Immature natural killer cell (primary cell): ENCODE measurements around the gene TMEM134. TPM values are rescaled to one million over a fixed set of nuclear protein-coding genes. Genes with fewer than 3 reads are reported as not detected.

Experiments used
- DNase-seq, 3 donors: peaks; one replicate each; pipeline ENCODE4 v3.0.0; 2022; ENCODE audit warnings: mixed read lengths in 1 of 3
- H3K27ac Mint-ChIP-seq, 6 donors: one replicate each; pipeline ENCODE4 v1.8.0; 2020; ENCODE audit warnings: mixed read lengths in 6 of 6, mild to moderate bottlenecking in 5 of 6, inconsistent platforms in 4 of 6, moderate library complexity in 3 of 6
- H3K27me3 Mint-ChIP-seq, 3 donors: one replicate each; pipeline ENCODE4 v1.8.0; 2020 to 2021; ENCODE audit warnings: low read depth in 3 of 3, mild to moderate bottlenecking in 3 of 3, mixed read lengths in 3 of 3, moderate library complexity in 3 of 3, inconsistent platforms in 1 of 3
- H3K36me3 Mint-ChIP-seq, 3 donors: one replicate each; pipeline ENCODE4 v1.8.0; 2020; ENCODE audit warnings: mixed read lengths in 3 of 3, inconsistent platforms in 2 of 3, mild to moderate bottlenecking in 2 of 3
- H3K4me1 Mint-ChIP-seq, 2 donors: one replicate each; pipeline ENCODE4 v1.8.0; 2020; ENCODE audit warnings: inconsistent platforms in 2 of 2, mild to moderate bottlenecking in 2 of 2, mixed read lengths in 2 of 2, moderate library complexity in 1 of 2
- H3K4me3 Mint-ChIP-seq, 5 donors: one replicate each; pipeline ENCODE4 v1.8.0; 2020; ENCODE audit warnings: mild to moderate bottlenecking in 5 of 5, mixed read lengths in 5 of 5, inconsistent platforms in 3 of 5, moderate library complexity in 3 of 5
- H3K9me3 Mint-ChIP-seq, 6 donors: one replicate each; pipeline ENCODE4 v1.8.0; 2020; ENCODE audit warnings: mild to moderate bottlenecking in 6 of 6, mixed read lengths in 6 of 6, inconsistent platforms in 4 of 6, moderate library complexity in 3 of 6
- polyA plus RNA-seq, 3 donors: library from polyadenylated mRNA; unstranded; fragments of 300-500 nt; fragmentation: Illumina TruSeq; gene quantifications; one replicate each; pipeline ENCODE4 v1.2.3, GENCODE V29; 2021

The TMEM134 gene
- polyA plus RNA-seq, 3 donors from 2014 or later: 154 to 255 (median 189) TPM

DNA sequence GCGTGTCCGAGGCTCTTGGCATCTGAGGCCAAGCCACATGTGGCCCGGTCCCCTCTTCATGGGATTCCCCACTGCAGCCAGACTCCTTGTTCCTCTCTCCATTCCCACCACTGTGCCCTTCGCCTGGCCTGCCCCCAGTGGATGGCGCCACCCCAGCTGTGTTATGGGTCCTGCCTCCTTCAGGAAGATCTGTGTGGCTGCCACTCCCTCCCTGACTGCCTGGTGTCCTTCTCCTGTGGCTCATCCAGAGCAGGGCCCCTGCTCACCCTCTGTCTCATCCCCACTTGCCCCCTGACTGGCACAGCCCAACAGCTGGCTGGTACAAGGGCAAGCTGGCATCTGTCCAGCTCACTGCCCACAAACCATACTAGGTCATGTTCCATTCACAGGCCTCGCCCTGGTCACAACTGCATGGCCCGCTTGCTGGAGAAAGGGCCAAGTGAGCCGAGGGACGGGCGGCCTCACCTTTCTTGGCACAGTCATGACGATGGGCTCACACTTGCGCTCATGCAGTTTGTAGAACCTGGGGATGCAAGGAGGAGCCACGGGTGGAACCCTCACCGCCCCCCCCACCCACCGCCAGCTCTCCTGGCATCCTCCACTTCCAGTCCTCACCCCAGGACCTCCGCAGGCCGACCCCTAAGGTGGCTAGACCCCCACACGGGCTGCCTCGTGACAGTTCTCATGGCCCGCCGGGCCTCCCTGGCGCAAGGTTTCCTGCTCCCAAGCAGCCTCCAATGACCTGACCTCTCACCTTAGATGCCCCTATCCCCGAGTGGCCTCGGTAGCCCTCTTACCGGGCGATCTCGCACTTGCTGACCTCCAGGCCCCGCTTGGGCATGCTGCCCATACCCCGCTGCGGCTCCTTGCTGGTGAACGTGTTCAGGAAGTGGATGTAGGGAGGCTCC lies 29.5 kb downstream of the TMEM134 start:
- H3K4me3 Mint-ChIP-seq: peak overlapping the region; percentile 89 to 98 (median 97)
- no peak for DNase-seq
- peaks cover 71 to 73% of the 10 kb centered on the region in 2 donors for H3K4me1 Mint-ChIP-seq
- H3K9me3 Mint-ChIP-seq: no peaks in the 10 kb centered on the region
- peaks cover 0 to 9% (median 4%) of the 10 kb centered on the region in 3 donors for H3K36me3 Mint-ChIP-seq
- H3K27ac Mint-ChIP-seq: peak overlapping the region; percentile 86 to 96 (median 93)
- H3K27me3 Mint-ChIP-seq: peaks cover 4 to 35% (median 23%) of the 10 kb centered on the region in 3 donors

DNA sequence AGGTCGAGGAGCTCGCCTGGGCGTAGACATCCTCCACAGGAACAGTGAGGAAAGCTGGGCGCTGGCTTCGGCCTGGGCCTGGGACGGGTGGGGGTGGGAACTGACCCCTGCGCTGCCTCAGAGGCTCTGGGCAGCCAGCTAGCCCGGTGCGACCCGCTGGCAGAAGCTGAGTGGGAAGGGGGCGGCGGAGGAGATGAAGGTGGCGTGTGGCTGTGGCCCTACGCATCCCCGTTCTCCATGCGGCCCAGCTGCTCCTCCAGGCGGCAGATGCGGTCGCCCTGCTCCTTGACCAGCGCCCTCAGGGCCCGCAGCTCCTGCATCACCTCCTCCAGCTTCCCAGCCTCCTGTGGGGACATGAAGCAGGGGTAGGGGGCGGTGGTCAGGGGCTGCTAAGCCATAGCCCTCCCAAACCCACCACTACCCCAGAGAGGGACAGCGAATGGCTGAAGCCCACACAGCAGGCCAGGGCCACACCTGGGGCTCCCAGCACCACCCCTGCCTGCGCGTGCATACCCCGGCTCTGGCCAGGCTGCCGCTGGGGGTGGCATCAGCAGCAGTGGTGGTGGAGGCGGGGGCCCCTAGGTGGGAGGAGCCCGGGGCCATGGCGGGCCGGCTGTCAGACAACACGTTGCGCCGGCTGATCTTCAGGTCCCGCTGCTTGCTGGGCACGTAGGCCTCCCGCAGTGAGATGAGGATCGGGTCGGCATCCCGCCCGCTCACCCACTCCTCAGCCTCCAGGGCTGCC lies 30.7 kb downstream of the TMEM134 start:
- peaks cover 72 to 75% of the 10 kb centered on the region in 2 donors for H3K4me1 Mint-ChIP-seq
- H3K27me3 Mint-ChIP-seq: peaks cover 0 to 29% (median 20%) of the 10 kb centered on the region in 3 donors
- peaks cover 0 to 9% (median 4%) of the 10 kb centered on the region in 3 donors for H3K36me3 Mint-ChIP-seq
- H3K4me3 Mint-ChIP-seq: peak overlapping the region; percentile 89 to 98 (median 97)
- no peaks in the 10 kb centered on the region for H3K9me3 Mint-ChIP-seq
- peak in 1 of 3 donors; percentile 67 for DNase-seq
- H3K27ac Mint-ChIP-seq: peak overlapping the region; percentile 86 to 96 (median 92)

DNA sequence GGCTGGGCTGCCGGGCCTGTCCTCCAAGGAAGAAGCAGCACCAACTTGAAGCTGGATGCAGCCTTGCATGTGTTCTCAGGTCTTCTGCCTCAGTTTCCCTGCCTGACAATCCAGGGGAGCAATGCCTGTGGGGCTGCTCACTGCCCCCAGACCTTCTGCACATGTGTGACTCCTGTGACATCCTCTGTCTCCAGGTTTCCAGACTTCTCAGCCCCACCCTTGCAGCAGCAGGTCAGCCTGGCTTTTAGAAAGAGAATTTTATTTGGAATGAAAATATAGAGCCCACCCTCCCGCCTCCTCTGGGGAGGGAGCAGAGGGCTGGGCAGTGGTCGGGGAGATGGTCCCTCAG lies 31.3 kb downstream of the TMEM134 start:
- Mint-ChIP-seq H3K9me3 (no peaks in the 10 kb centered on the region), H3K4me3 (peak overlapping the region; percentile 89 to 98 (median 97)), H3K27ac (peak overlapping the region; percentile 83 to 95 (median 92)), H3K36me3 (peaks cover 0 to 9% (median 4%) of the 10 kb centered on the region in 3 donors), H3K27me3 (peaks cover 0 to 28% (median 21%) of the 10 kb centered on the region in 3 donors), H3K4me1 (peaks cover 76 to 79% of the 10 kb centered on the region in 2 donors)
- no peak for DNase-seq

- H3K27ac Mint-ChIP-seq: peak within 1 kb of the TSS; percentile 83 to 96 (median 94)
- H3K4me1 Mint-ChIP-seq: peaks cover 76 to 79% of the 10 kb centered on the region in 2 donors
- peaks cover 1 to 9% (median 5%) of the 10 kb centered on the region in 3 donors for H3K36me3 Mint-ChIP-seq
- H3K27me3 Mint-ChIP-seq: peaks cover 2 to 25% (median 24%) of the 10 kb centered on the region in 3 donors
- DNase-seq: peak; percentile 78 to 84 (median 81)
- peak within 1 kb of the TSS; percentile 89 to 98 (median 97) for H3K4me3 Mint-ChIP-seq
- no peaks in the 10 kb centered on the region for H3K9me3 Mint-ChIP-seq
Measured at GRCh38 chr11:67437082-67437808, 31.8 kb downstream of the TMEM134 start, which contains the start of gene PTPRCAP. Gene PTPRCAP (minus strand): TSS chr11:67437682. CDS start chr11:67437619, 63 bp downstream.

- H3K4me3 Mint-ChIP-seq: peak overlapping the region; percentile 89 to 98 (median 97)
- peaks cover 5 to 26% (median 24%) of the 10 kb centered on the region in 3 donors for H3K27me3 Mint-ChIP-seq
- peak overlapping the region; percentile 83 to 96 (median 94) for H3K27ac Mint-ChIP-seq
- peaks cover 5 to 16% (median 11%) of the 10 kb centered on the region in 3 donors for H3K36me3 Mint-ChIP-seq
- H3K9me3 Mint-ChIP-seq: no peaks in the 10 kb centered on the region
- DNase-seq: peak in 1 of 3 donors; percentile 46
- peaks cover 77 to 81% of the 10 kb centered on the region in 2 donors for H3K4me1 Mint-ChIP-seq
Measured at GRCh38 chr11:67436459-67437081, 32.5 kb downstream of the TMEM134 start.

DNA sequence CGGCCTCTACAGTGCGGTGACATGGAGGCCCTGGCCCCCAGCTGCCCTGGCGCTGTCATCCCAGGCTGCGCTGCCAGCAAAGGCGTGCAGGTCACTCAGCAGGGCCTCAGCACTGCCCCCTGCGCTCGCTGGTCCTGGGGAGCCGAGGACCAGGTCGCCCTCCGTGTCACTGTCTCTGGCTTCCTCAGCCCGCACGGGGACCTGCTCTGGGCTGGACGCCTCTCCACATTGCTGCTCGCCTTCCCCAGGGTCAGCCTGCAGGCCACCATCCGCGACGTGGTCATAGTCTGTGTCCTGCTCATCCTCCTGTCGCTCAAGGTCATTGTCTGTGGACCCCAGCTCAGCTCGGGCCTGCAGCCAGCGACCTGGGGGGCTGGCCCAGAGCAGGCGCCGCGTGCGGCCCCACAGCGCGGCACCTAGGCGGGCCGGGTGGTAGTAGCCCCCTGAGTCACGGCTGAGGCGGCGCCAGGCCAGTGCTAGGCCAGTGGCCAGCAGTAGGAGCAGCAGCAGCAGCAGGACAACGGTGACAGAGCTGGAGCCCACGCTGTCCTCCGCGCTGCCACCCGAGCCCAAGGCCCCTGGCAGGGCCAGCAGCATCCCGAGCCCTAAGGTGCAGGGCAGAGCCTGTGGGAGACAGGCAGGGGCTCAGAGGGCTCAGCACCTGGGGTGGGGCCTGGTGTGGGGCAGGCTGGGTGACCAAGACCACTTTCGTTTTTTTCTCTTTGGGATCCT lies 33.2 kb downstream of the TMEM134 start:
- H3K4me1 Mint-ChIP-seq: peaks cover 72 to 76% of the 10 kb centered on the region in 2 donors
- peak overlapping the region; percentile 86 to 96 (median 94) for H3K27ac Mint-ChIP-seq
- peaks cover 5 to 16% (median 11%) of the 10 kb centered on the region in 3 donors for H3K36me3 Mint-ChIP-seq
- no peaks in the 10 kb centered on the region for H3K9me3 Mint-ChIP-seq
- peak overlapping the region; percentile 89 to 98 (median 97) for H3K4me3 Mint-ChIP-seq
- peaks cover 5 to 26% (median 24%) of the 10 kb centered on the region in 3 donors for H3K27me3 Mint-ChIP-seq
- no peak for DNase-seq

DNA sequence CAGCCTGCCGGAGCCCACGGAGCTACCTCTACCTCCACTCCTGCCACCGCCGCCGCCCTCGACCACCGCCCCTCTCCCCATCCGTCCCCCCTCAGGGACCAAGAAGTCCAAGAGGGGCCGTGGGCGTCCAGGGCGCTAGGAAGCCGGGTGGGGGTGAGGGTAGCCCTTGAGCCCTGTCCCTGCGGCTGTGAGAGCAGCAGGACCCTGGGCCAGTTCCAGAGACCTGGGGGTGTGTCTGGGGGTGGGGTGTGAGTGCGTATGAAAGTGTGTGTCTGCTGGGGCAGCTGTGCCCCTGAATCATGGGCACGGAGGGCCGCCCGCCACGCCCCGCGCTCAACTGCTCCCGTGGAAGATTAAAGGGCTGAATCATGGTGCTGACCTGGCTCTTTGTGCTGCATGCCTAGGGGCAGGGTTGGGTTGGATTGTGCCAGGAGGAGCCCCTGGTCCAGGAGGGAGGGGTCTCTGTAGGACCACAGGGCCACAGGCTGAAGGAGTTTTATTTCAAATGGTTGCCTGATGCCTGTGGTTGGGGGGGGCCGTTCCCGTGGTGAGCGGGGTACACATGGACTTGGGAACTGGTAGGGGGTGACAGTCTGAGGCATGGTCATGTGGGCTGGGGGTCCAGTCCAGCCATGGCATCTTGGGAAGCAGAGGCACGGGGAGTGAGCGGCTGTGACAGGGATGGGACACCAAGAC lies 33.9 kb downstream of the TMEM134 start:
- peak overlapping the region; percentile 84 to 95 (median 89) for H3K27ac Mint-ChIP-seq
- H3K4me3 Mint-ChIP-seq: peak overlapping the region; percentile 89 to 98 (median 97)
- no peak for DNase-seq
- peaks cover 5 to 16% (median 11%) of the 10 kb centered on the region in 3 donors for H3K36me3 Mint-ChIP-seq
- peaks cover 70 to 72% of the 10 kb centered on the region in 2 donors for H3K4me1 Mint-ChIP-seq
- H3K27me3 Mint-ChIP-seq: peaks cover 5 to 26% (median 25%) of the 10 kb centered on the region in 3 donors
- no peaks in the 10 kb centered on the region for H3K9me3 Mint-ChIP-seq

GRCh38 chr11:67434395-67434881 lies 34.6 kb downstream of the TMEM134 start:
- Mint-ChIP-seq H3K27ac (peak overlapping the region; percentile 70 to 97 (median 88)), H3K4me3 (peak overlapping the region; percentile 64 to 98 (median 77)), H3K9me3 (no peaks in the 10 kb centered on the region), H3K36me3 (peaks cover 5 to 16% (median 11%) of the 10 kb centered on the region in 3 donors), H3K27me3 (peaks cover 5 to 26% (median 26%) of the 10 kb centered on the region in 3 donors), H3K4me1 (peaks cover 62 to 68% of the 10 kb centered on the region in 2 donors)
- DNase-seq: peak in 1 of 3 donors; percentile 38

GRCh38 chr11:67433536-67434394 lies 35.3 kb downstream of the TMEM134 start:
- peaks cover 5 to 16% (median 11%) of the 10 kb centered on the region in 3 donors for H3K36me3 Mint-ChIP-seq
- H3K4me1 Mint-ChIP-seq: peaks cover 60 to 68% of the 10 kb centered on the region in 2 donors

DNA sequence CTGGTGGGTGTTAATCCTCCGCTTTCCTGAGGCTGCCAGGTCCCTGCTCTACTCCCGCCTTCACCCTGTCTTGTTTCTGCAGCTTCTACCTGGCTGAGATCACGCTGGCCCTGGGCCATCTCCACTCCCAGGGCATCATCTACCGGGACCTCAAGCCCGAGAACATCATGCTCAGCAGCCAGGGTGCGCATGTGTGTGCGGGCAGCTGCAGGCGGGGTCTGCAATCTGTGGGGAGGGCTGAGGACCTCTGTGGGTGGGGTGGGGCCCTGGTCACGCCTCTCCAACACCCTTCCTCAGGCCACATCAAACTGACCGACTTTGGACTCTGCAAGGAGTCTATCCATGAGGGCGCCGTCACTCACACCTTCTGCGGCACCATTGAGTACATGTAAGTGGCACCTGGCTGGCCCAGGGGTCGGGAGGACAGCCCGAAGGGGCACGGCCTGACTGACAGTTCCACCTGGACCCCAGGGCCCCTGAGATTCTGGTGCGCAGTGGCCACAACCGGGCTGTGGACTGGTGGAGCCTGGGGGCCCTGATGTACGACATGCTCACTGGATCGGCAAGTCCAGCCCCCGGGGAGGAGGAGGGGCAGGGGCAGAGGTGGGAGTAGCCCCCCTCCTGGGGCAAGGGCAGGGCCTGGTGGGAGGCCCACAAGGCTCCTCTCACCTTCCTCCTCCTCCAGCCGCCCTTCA lies 36.2 kb downstream of the TMEM134 start:
- no peak for DNase-seq
- Mint-ChIP-seq H3K9me3 (no peaks in the 10 kb centered on the region), H3K4me1 (peaks cover 63 to 69% of the 10 kb centered on the region in 2 donors), H3K36me3 (peaks cover 5 to 16% (median 11%) of the 10 kb centered on the region in 3 donors), H3K27me3 (peaks cover 7 to 35% (median 31%) of the 10 kb centered on the region in 3 donors), H3K4me3 (peak overlapping the region; percentile 47 to 98 (median 74)), H3K27ac (peak overlapping the region; percentile 86 to 97 (median 90))

More at GRCh38 chr11:67433536-67434394, 35.3 kb downstream of the TMEM134 start:
- Mint-ChIP-seq H3K4me3 (peak overlapping the region; percentile 73 to 98 (median 77)), H3K27ac (peak overlapping the region; percentile 86 to 97 (median 90)), H3K27me3 (peaks cover 5 to 29% (median 26%) of the 10 kb centered on the region in 3 donors), H3K9me3 (no peaks in the 10 kb centered on the region)
- DNase-seq: peak; percentile 60 to 71 (median 70)
